GM19395 (cell line): ENCODE results near the gene XPC.
A peak's percentile ranks its signal among the peaks of the same experiment; 100 is the strongest.

Experiments used
- ATAC-seq: cut with Tn5 transposase; IDR thresholded peaks from one replicate; pipeline ENCODE4 v1.9.1; 2021; ENCODE audit warnings: mild to moderate bottlenecking, moderate library complexity; ENCODE audit not compliant: unreplicated experiment

XPC gene

DNA sequence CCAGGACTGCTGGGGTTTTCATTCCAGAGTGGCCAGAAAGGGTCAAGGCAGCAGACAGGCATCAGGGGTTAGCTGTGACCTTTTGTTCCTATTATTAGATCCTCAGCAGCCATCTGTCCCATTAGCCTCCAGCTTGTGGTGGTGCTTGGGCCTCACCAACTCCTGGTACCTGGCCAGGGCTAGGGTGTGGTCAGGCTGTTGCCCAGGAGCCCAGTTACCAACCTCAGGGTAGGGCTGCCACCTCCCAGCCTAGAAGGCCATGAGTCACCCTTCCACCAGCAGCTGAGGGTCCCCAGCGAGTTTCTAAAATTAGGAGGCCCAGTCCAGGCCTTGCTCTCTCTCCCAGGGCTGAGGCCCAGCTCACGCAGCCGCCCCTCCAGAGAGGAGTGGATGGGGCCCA, 41.4 kb downstream of the XPC start:
- no peak for ATAC-seq

DNA sequence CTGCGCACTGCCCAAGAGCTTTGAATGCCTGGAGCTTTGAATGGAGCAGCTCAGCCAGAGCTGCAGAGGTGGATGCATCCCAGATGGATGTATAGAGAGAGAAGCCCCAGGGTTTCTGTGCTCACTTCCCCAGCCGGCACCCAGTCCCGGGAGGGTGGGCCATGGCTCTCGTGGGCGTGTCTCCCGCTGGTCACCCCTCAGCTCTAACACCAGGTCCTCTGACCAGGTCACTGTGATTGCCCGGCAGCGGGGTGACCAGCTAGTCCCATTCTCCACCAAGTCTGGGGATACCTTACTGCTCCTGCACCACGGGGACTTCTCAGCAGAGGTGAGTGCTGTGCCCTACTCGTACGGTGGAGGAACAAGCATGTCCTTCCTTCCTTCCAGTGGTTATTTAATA, 42.8 kb downstream of the XPC start:
- ATAC-seq, result no peak

DNA sequence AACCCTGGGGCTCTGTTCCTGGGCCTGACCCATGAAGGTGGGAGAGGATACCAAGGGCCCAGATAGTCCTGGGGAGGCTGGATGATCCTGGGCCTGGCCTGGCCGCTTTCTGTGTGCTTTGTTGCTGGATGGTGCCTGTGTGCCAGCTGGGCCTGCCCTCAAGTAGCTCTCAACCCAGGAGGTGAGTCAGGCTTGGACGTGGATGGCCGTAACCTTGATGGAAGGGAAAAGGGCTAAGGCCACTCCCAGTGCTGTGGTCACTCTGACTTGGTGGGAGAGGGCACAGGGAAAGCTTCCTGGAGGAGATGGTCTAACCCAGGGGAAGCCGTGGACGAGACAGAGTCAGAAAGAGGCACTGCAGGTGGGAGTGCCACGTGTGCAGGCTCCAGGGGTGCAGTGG, 44.1 kb downstream of the XPC start:
- ATAC-seq, result no peak

DNA sequence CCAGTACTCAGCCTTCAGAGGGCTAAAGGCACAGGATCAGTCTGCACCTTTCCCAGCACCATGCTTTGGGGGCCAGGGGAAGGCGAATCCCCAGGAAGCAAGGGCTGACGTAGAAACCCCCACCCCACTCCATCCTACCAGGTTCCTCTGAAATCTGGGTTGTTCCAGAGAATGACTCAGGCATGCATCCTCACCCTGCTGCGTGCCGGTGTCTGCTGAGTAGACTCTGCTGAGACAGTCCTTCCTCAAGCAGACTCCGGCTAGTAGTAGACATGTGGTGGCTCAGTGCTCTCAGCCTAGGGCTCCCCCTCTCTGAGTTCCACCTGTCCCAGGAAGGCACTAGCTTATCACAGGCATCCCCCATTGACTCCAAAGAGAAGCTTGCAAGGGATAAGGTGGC, 44.5 kb downstream of the XPC start:
- ATAC-seq, result no peak

DNA sequence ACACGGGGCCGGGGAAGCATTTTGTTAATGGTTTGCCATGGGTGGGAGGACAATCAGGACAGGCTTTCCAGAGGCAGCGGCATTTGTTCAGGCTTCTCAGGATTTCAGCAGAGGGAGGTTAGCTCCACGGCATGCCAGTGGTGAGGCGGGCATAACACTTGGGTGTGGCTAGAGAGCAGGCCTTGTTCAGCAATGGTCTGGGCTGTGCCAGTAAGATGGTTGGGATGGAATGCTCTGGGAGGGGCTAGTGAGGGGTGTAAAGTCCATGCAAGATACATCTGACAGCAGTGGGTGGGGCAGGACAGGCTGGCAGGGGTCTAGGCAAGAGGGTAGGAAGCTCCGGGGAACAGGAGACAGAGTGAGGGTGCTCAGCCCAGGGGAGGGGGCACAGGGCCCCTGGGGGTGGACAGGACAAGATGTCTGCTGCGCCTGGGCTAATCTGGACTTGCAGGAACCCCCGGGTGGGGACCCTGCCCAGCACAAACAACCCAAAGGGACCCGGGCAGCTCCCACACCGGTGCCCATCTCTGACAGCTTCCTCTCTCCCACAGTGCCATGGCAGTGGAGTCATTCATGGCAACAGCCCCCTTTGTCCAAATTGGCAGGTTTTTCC, 45.1 kb downstream of the XPC start:
- ATAC-seq, result no peak

DNA sequence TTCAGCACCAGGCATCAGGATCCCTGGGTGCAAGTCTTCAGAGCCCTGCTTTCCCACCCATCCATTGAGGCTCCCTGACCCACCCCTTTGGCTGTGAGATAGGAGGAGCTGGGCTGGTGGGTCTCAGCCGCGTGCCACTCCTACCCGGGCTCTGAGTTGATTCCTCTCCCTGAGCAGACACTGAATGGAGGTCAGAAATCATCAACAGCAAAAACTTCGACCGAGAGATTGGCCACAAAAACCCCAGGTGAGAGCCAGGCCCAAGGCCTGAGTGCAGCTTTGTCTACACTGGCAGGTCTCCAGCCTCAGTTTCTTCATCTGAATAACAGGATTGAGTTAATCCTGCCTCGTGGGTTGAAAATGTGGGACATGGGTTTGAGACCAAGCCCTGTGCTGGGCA, 45.7 kb downstream of the XPC start:
- no peak for ATAC-seq

DNA sequence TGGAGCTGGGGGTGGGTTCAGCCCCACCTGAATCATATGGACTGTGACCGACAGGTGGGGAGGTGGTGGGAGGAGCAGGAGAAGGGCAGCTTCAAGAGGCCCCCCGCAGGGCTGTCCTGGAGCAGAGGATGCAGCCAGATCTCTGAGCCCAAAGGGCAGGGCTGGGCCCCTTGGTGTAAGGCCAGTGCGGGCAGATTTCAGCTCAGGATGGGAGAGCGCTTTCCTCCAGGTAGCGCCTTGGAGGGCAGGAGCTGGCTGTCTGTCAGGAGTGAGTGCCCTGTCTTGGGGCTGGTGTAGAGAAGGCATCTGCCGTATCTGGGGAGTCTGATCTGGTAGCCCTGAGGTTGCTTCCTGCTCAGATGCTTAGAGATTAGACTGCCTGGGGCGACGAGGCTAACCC, 46.3 kb downstream of the XPC start:
- ATAC-seq, result no peak

DNA sequence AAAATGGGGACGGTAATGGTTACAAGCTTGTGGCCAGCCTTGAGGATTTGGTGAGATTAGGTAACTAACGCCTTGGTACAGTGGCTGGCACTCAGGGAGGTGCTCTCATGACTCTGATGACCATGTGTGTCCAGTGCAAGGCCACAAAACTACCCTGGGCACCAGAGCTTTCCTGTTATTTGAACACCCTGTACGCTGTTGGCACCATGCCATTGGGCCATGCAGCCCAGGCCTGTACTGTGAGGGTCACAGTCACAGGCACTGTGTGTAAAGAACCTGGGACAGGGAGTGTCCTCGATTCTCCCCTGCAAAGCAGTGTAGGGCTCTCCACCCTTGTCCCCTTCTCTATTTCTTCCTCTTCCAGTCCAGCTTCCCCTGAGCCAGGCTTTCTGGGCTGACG, 47.3 kb downstream of the XPC start:
- ATAC-seq, result no peak

DNA sequence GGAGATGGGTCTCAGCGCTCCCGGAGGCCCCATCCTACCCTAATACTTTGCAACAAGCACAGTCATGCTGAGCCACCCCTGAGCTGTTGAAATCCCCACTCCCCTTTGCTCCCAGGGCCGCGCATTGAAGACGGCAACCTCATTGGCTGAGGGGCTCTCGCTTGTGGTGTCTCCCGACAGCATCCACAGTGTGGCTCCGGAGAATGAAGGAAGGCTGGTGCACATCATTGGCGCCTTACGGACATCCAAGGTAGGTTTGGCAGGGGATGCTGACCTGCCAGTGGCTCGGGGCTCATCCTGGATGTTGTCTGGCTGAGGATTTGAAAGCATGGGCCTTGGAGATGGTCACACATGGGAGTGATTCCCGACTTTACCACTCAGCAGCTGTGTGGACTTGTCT, 47.7 kb downstream of the XPC start:
- no peak for ATAC-seq

DNA sequence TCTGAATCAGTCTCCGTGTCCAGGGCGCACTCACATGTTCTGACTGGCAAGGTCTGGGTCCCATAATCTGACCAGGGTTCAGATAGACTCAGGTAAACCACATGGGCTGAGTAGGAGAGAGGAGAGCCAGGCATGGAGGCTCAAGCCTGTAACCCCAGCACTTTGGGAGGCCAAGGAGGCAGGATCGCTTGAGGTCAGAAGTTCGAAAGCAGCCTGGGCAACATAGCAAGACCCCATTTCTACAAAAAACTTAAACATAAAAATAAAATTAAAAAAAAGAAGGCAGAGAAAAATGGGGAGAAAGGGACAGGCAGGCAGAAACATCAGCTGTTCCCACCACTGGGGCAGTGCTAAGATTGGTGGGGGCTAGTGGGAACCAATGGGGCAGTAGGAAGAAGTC, 48.2 kb downstream of the XPC start:
- ATAC-seq, result no peak

DNA sequence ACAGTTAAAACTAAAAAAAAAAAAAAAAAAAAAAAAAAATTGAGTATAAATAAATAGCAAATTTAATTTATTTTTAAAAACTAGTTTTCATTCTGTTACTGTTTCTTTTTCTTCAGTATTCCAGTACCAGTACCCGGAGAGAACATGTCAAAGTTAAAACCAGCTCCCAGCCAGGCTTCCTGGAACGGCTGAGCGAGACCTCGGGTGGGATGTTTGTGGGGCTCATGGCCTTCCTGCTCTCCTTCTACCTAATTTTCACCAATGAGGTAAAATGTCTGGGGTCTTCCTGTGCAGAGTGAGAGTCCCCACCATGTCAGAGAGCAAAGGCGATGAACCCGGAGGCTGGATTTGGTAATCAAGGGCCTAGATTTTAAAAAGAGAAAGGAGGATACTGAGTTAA, 49.1 kb downstream of the XPC start:
- ATAC-seq, result no peak

DNA sequence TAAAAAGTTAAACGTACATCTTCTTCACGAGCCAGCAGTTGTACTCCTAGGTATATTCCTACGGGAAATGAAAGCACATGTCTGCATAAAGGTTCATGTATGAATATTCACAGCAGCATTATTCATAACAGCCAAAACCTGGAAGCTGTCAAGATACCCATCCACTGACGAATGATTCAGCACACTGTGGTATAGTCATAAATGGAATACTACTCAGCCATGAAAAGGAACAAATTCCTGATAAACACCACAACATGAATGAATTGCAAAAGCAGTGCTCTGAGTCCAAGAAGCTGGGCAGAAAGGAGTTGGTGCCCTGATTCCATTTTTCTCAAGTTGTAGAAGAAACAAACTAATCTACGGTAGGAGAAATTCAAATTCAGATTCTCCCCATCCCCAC, 49.7 kb downstream of the XPC start:
- ATAC-seq, result no peak

DNA sequence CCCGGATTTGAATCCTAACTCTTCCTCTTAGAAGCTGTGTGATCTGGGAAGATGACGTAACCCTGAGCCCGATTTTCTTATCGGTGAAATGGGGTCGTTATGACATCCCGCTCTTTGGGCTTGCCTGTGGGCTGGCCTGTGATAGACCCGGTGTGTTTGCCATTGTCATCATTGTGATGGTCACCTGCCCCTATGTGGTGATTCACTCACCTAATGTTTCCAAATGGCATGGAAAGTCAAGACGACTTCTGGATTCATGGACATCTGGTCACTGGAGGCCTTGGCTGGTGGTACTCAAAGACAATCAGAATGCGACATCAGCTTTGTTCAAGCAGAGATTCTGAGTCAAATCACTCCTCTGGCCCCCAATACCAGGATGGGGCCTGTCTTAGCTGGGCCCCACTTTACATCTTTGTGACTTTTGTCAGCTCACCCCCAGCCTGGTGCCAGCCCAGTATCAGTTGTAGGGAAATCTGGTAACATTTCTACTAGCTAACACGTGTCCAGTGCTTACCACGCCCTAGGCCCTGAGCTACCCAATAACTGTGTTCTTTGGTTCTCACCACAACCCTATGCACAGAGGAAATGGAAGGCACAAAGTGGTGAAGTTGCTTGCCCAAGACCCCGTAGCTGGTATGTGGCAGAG, 50.8 kb downstream of the XPC start:
- no peak for ATAC-seq

DNA sequence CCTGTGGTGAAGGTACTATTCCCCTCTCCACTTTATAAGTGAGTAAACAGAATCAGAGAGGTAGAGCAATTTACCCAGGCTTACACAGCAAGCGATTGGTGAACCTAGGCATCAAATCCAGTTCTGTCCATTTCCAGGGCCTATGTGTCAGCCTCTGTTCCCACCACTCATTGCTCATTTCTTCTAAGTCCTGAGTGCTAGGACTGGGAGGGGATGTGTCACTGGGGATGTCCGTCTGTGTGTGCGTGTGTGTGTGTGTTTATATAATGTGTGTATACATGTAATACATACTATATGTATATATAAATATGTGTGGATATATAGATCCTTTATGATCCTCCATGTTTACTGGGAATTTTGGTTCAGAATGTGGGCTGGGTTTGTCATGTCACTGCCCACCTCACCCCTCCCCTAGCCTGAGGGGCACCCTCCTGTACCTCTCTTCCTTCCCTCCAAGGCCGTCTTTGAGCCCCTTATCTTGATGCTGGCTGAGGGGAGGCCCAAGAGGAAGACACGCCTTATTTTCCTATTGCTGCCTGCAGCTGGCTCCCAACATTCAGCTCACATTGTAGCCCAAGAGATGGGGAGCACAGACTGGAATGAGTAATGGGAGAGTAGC, 51.4 kb downstream of the XPC start:
- ATAC-seq, result no peak

DNA sequence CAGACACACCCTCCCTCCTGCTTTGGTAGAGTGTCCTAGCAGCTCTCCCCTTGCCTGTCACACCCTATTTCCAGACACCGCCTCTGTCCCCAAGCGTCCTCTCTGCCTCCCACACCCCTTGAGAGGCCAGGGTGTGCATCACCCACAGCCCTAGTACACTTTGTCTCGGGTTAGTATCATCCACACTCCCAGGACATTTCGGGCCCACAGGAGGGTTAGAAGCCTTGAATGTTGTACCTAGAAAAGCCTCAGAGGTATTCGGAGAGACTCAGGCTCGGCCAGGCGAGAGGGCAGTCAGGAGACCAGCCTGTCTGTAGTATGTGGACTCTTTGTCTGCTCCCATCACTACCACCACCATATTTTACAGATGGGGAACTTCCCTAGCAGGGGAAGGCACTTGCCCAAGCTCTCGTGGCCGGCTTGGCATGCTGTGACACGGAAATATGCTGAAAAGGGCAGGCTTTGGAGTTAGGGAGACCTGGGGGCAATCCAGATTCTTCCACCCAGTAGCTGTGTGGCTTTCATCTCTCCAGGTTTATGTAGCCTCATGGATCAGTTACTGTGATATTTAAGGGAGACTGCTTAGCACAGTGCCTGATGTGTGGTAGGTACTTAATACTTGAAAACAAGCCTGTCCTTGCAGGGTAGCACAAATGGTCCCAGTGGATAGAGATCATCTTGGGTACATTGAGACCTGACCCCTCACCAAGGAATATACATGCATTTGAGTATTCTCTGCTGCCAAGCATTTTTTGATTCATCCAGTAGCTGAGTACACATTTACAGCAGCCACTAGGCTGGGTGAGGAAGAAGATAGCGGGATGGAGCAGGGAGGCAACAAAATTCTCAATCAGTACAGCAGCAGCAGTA, 52.1 kb downstream of the XPC start:
- ATAC-seq, result no peak

DNA sequence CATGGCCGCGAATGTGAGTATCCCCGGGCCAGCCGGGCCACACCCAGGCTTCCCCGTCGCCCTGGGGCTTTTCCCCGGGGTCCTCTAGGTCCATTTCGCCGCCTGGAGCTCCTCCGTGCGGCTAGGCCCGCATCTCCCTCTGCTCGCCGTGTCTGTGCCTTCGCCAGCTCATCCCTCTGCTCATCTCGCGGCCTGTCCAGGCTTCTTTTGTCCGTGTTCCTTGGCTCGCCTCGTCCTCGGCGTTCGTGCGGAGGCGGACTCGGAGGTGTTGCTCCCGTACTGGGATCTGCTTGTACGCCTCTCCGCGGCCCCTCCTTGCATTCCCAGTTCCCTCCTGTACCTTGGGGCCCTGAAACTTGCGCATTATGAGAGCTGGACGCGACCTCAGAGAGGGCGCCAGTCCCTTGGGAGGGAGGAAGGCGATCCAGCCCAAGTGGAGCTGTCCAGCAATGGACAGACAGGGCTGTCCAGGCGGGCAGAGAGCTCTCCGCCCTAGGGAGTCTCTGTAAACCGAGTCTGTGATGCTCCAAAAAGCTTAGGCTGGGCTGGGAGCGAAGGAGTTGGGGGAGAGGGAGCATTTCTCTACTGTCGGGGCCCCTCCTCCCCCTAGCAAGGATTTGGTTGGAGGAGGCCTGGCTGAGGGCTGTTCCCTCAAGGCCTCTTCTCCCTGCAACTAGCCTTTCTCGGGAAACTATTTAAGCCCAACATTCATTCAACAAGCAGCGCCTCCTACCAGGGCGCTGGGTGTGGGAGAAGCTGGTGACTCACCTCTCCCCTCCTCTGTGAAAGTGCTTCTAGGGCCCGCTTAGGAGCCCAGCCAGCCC, 53.0 kb downstream of the XPC start:
- ATAC-seq, result peak; percentile 38

DNA sequence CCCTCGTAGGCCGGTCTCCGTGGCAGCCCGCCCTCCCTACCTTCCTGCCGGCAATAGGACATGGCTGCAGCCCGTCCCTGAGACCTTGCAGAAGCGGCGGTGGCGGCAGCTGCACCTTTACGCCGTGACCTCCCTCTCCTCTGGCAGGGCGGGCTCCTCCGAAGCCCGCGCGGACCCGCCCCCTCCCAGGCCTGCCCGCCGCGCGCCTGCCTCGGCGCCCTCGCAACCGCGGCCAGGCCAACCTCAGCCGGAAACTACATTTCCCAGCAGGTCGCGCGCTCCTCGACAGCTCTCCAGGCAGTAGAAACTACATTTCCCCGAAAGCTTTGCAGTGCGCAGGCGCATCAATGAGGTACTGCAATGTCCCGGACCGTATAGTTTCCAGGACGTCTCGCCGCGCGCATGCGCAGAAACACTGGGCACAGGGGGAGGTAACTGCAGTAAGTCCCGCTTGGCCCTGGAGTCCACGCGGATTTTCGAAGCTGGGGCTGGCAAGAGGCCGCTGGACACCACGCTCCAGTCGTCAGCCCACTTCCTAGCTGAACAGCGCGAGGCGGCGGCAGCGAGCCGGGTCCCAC, 53.7 kb downstream of the XPC start, which contains the start of the genes CHCHD4 and TMEM43:
TSS of gene CHCHD4 (minus strand) at position 256 of the 578 bp plus-strand sequence. CDS start at position 62, 194 bp downstream.
TSS of gene TMEM43 (plus strand) at position 438 of the 578 bp plus-strand sequence. CDS start 142 bp downstream, outside the sequence.
- ATAC-seq, result peak; percentile 89

DNA sequence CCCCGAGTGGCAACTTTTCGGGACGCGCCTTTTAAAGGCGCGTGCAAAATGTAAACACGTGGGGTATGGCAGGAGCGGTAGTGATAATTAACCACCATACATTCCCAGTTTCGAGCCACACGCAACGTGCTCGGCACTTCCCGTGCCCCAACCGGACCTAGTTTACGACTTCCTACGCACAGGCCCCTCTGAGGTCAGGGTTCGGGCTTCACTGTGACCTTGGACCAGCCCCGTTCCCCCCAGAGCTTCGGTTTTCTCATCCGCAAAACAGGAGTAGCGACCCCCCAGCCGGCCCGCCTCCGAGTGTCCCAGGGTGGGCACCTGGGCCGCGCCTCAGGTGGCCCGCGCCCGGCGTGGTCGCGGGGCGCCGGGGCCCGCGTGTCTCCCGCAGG, 54.2 kb downstream of the XPC start:
- peak; percentile 62 for ATAC-seq

DNA sequence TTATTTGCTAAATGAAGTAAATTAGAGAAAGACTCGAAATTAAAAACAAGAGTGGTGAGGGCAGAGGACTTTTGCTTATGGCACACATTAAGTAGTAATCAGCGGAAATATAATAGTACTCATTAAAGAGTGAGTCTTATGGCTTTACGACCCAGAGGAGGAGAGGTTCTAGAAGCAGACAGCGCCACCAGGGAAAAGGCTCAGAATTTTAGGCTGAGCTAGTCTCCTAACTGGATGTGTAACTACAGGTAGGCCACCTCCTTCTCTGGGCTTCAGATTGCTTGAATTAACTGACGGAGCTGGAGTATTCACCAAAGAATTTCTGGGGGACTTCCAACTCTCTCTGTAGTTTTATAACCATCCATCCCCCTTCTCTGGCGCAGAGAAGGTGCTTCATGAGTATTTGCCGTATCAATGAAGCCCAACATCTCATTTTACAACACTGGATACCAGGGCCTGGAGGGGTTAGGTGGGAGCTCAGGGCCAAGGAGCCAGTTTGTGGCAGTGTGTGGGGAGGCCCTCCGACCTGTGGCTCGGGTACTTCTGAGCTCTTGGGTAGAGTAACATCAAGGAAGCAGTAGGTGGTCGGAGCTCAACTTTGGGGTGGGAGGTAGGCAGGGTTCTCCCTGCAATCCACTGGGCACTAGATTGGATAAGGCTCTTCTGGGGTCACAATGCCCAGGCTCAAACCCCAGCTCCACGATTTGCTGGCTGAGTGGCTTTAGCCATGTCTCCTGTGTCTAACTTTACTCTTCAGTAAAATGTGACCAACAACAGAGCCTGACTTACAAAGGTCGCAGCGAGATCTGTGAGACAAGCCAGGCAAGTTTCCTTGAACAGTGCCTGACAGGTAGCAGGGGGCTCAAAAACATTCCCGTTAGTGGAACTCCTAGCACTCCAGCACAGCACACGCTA, 54.8 kb downstream of the XPC start:
- ATAC-seq, result no peak
